ENCODE data around the gene GPR18.

DNA sequence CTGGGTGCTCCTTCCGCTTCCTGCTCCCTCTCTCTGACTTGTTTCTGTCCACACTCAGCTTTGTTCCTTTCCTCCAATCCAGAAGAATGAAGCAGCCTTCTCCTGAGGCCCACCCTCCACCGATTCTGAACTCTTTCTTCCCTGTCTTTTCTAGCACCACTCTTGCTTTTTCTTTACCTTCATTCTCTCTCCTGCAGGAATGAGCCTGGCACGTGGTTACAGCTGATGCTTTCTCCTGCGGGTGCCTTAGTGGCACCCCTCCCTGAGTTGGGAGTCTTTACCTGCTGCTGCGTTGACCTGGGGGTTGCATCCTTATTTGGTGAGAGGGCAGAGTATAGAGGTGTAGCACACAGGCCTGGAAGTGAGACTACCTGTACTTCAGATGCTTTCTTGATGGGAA lies 51.3 kb downstream of the GPR18 start:
- TF ChIP-seq EZH2 (IDR thresholded peaks at IDR 0.05; ENCODE audit: low read length, missing control alignments), result no peak
- TF ChIP-seq, protein P1, sequence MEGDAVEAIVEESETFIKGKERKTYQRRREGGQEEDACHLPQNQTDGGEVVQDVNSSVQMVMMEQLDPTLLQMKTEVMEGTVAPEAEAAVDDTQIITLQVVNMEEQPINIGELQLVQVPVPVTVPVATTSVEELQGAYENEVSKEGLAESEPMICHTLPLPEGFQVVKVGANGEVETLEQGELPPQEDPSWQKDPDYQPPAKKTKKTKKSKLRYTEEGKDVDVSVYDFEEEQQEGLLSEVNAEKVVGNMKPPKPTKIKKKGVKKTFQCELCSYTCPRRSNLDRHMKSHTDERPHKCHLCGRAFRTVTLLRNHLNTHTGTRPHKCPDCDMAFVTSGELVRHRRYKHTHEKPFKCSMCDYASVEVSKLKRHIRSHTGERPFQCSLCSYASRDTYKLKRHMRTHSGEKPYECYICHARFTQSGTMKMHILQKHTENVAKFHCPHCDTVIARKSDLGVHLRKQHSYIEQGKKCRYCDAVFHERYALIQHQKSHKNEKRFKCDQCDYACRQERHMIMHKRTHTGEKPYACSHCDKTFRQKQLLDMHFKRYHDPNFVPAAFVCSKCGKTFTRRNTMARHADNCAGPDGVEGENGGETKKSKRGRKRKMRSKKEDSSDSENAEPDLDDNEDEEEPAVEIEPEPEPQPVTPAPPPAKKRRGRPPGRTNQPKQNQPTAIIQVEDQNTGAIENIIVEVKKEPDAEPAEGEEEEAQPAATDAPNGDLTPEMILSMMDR (conservative IDR thresholded peaks at IDR 0.05 in 1 of 2, IDR thresholded peaks at IDR 0.05 in 1 of 2; ENCODE audit: low read depth in 1 of 2, low read length in 2 of 2), result no peak

Data from fibroblast of lung (primary cell).